Lower leg skin (tissue), 3 donors: ENCODE data around the gene MIPOL1.

Source experiments
- POLR2A ChIP-seq, 2 donors: fragments of 450-650 bp; IDR thresholded peaks; one replicate each; pipeline ENCODE4 v1.6.1; 2016 to 2017; ENCODE audit warnings: antibody characterized with exemption in 2 of 2, mild to moderate bottlenecking in 1 of 2, moderate library complexity in 1 of 2
- TF ChIP-seq, protein P1 (sequence below), 3 donors: fragments of 450-650 bp; IDR thresholded peaks; one replicate each; pipeline ENCODE4 v1.5.1; 2016; ENCODE audit warnings: antibody characterized with exemption in 3 of 3, mild to moderate bottlenecking in 3 of 3, moderate library complexity in 2 of 3

DNA sequence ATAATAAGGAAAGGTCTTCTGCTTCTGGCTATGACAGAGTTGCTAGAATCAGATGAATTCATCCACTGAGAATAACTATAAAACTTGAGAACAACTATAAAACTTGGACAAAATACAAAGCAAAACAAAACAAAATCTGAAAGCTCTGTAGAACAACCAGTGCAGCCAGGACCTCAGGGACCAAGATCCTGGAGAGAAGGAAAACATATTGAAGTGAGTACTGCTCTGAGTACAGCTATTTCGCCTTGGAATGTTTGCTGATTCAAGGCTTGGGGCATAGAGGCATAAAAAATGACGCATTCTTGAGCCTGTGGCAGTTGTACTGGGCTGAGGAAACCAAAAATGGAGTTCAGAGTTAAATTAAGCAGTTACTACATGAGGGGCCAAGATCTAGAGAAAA, 375.6 kb downstream of the MIPOL1 start:
- TF ChIP-seq, protein P1, sequence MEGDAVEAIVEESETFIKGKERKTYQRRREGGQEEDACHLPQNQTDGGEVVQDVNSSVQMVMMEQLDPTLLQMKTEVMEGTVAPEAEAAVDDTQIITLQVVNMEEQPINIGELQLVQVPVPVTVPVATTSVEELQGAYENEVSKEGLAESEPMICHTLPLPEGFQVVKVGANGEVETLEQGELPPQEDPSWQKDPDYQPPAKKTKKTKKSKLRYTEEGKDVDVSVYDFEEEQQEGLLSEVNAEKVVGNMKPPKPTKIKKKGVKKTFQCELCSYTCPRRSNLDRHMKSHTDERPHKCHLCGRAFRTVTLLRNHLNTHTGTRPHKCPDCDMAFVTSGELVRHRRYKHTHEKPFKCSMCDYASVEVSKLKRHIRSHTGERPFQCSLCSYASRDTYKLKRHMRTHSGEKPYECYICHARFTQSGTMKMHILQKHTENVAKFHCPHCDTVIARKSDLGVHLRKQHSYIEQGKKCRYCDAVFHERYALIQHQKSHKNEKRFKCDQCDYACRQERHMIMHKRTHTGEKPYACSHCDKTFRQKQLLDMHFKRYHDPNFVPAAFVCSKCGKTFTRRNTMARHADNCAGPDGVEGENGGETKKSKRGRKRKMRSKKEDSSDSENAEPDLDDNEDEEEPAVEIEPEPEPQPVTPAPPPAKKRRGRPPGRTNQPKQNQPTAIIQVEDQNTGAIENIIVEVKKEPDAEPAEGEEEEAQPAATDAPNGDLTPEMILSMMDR (IDR thresholded peaks at IDR 0.05) = no peak
- no peak for TF ChIP-seq POLR2A (IDR thresholded peaks at IDR 0.05)
